K562 (cell line): ENCODE data around the gene CUL9. TPM values are rescaled to one million over a fixed set of nuclear protein-coding genes. Genes with fewer than 3 reads are reported as not detected.
A peak's percentile ranks its signal among the peaks of the same experiment; 100 is the strongest.

ENCODE experiments used
- ATAC-seq: fragments of 200-7000 bp; cut with Tn5 transposase; 3 replicates; pipeline ENCODE4 v1.9.1; 2020; ENCODE audit warnings: moderate library complexity
- BruUV-seq: library from RNA; stranded (reverse); fragments of 400-500 nt; replicated peaks from 2 replicates; lab custom pipeline; 2021; lab: Mats Ljungman, UMichigan
- CTCF ChIA-PET: fragments of 300-600 bp; formaldehyde crosslinking; extraction: SDS; loops from one replicate; lab custom pipeline; 2021; ENCODE audit warnings: low intra/inter-chr PET ratio; lab: Yijun Ruan, JAX
- POLR2A ChIA-PET: fragments of 300-600, 350-650 bp; sonication (Branson Sonifier 250); formaldehyde crosslinking; extraction: SDS; loops from one replicate; lab custom pipeline; 2021; ENCODE audit warnings: antibody characterized with exemption, inconsistent platforms; lab: Yijun Ruan, JAX
- DNase-seq, 4 experiments: peaks; one replicate each; pipeline versions ENCODE4 v3.0.0 to v3.0.0-alpha.2; 2011 to 2018; ENCODE audit warnings: low spot score in 3 of 4, mixed read lengths in 3 of 4; ENCODE audit errors: extremely low read depth in 1 of 4
- FAIRE-seq: peaks from 2 replicates; lab custom pipeline; 2011; peaks lifted over from hg19 to GRCh38; lab: Jason Lieb, UNC
- H2AFZ ChIP-seq: 2 replicates; pipeline ENCODE4 v1.6.0; 2011; ENCODE audit warnings: low read depth, low read length, control low read depth, inconsistent platforms
- H3K27ac ChIP-seq: fragments of 200-600 bp; 3 replicates; pipeline ENCODE4 v1.8.0; 2011; ENCODE audit warnings: low read depth, mild to moderate bottlenecking, control low read depth, inconsistent platforms, low read length, moderate library complexity, mixed read lengths; ENCODE audit errors: extremely low read depth
- H3K27me3 ChIP-seq, 2 experiments: fragments of 300-600 bp in 1 of 2; 2 replicates in 1 of 2; 3 replicates in 1 of 2; pipeline versions ENCODE4 v1.6.0 to v1.8.0; 2011; ENCODE audit warnings: inconsistent platforms in 2 of 2, low read length in 2 of 2, mild to moderate bottlenecking in 1 of 2, mixed read lengths in 1 of 2, moderate library complexity in 1 of 2; ENCODE audit not compliant: control insufficient read depth in 2 of 2, insufficient read depth in 2 of 2
- H3K36me3 ChIP-seq: fragments of 300-600 bp; 3 replicates; pipeline ENCODE4 v1.8.0; 2011; ENCODE audit warnings: mild to moderate bottlenecking, low read length, inconsistent platforms; ENCODE audit not compliant: control insufficient read depth, insufficient read depth
- H3K4me1 ChIP-seq, 2 experiments: fragments of 200-600 bp in 1 of 2; replicated peaks in 1 of 2; 2 replicates in 1 of 2; 3 replicates in 1 of 2; pipeline versions ENCODE4 v1.5.1 to v1.8.0; 2011; ENCODE audit warnings: inconsistent platforms in 2 of 2, low read length in 2 of 2, mild to moderate bottlenecking in 1 of 2, mixed read lengths in 1 of 2, moderate library complexity in 1 of 2; ENCODE audit not compliant: control insufficient read depth in 2 of 2, insufficient read depth in 2 of 2
- H3K4me2 ChIP-seq: 2 replicates; pipeline ENCODE4 v1.6.1; 2011; ENCODE audit warnings: low read length, control low read depth, inconsistent platforms, mixed read lengths; ENCODE audit not compliant: insufficient read depth
- H3K4me3 ChIP-seq: fragments of 200-600 bp; sonication (generic), shearing (Covaris generic); 2 replicates; pipeline ENCODE4 v1.5.1; 2016; ENCODE audit warnings: control low read depth, inconsistent platforms
- H3K79me2 ChIP-seq: fragments of 200-600 bp; 3 replicates; pipeline ENCODE4 v1.8.0; 2011; ENCODE audit warnings: low read length, inconsistent platforms; ENCODE audit not compliant: control insufficient read depth, insufficient read depth
- H3K9ac ChIP-seq, 2 experiments: 2 replicates each; pipeline versions ENCODE4 v1.6.0 to v1.6.1; 2011; ENCODE audit warnings: low read depth in 2 of 2, low read length in 2 of 2, control low read depth in 1 of 2, inconsistent platforms in 1 of 2, mild to moderate bottlenecking in 1 of 2, mixed read lengths in 1 of 2; ENCODE audit not compliant: insufficient read depth in 1 of 2
- H3K9me1 ChIP-seq: one replicate; pipeline ENCODE4 v1.6.0; 2011; ENCODE audit warnings: inconsistent platforms, mild to moderate bottlenecking, low read length, moderate library complexity; ENCODE audit not compliant: control insufficient read depth, insufficient read depth
- H3K9me3 ChIP-seq: replicated peaks from 2 replicates; pipeline ENCODE4 v1.5.1; 2011; ENCODE audit warnings: low read depth, low read length, inconsistent platforms; ENCODE audit not compliant: control insufficient read depth, insufficient read depth
- H4K20me1 ChIP-seq: replicated peaks from 2 replicates; pipeline ENCODE4 v1.6.1; 2011; ENCODE audit warnings: low read length, inconsistent platforms, mixed read lengths; ENCODE audit not compliant: control insufficient read depth, insufficient read depth
- ATF7 ChIP-seq: fragments of 450-650 bp; IDR thresholded peaks from 2 replicates; pipeline ENCODE4 v1.7.1; 2014; ENCODE audit warnings: mild to moderate bottlenecking, moderate library complexity
- FOSL1 ChIP-seq: fragments of 200-800 bp; sonication (Bioruptor generic); conservative IDR thresholded peaks from 2 replicates; pipeline ENCODE4 v1.6.1; 2016; ENCODE audit warnings: missing genetic modification characterization, missing compliant biosample characterization
- IRF2 ChIP-seq: sonication (generic); formaldehyde crosslinking; IDR thresholded peaks from 2 replicates; pipeline ENCODE4 v1.8.1; 2022; ENCODE audit warnings: mild to moderate bottlenecking, missing genetic modification reagents
- JUN ChIP-seq, 2 experiments: sonication (generic) in 1 of 2; formaldehyde crosslinking in 1 of 2; IDR thresholded peaks; 2 replicates each; pipeline versions ENCODE4 v1.6.1 to v1.8.0; 2012 to 2022; ENCODE audit warnings: borderline replicate concordance in 2 of 2, mild to moderate bottlenecking in 2 of 2, improper control_type of control experiment in 1 of 2, low read depth in 1 of 2, low read length in 1 of 2, missing genetic modification reagents in 1 of 2
- JUND ChIP-seq, 2 experiments: IDR thresholded peaks; 2 replicates in 1 of 2; 3 replicates in 1 of 2; pipeline ENCODE4 v1.6.1; 2011; ENCODE audit warnings: borderline replicate concordance in 2 of 2, low read depth in 2 of 2, low read length in 2 of 2, improper control_type of control experiment in 1 of 2, missing biosample characterization in 1 of 2, missing genetic modification characterization in 1 of 2, missing genetic modification reagents in 1 of 2
- KAT7 ChIP-seq: sonication (generic); formaldehyde crosslinking; IDR thresholded peaks from 2 replicates; pipeline ENCODE4 v1.8.0; 2022; ENCODE audit warnings: missing genetic modification reagents, mild to moderate bottlenecking, borderline replicate concordance
- NELFE ChIP-seq: IDR thresholded peaks from 2 replicates; pipeline ENCODE4 v1.6.1; 2011; ENCODE audit warnings: mild to moderate bottlenecking; ENCODE audit not compliant: insufficient read depth, insufficient read length
- NR2C2 ChIP-seq, 2 experiments: fragments of 200-800 bp in 1 of 2; sonication (Bioruptor generic) in 1 of 2; sonication (generic) in 1 of 2; formaldehyde crosslinking in 1 of 2; IDR thresholded peaks; 2 replicates each; pipeline versions ENCODE4 v1.6.1 to v1.8.0; 2016 to 2022; ENCODE audit warnings: mild to moderate bottlenecking in 1 of 2, missing compliant biosample characterization in 1 of 2, missing genetic modification characterization in 1 of 2, missing genetic modification reagents in 1 of 2
- PHF8 ChIP-seq: fragments of 200-600 bp; sonication (generic); IDR thresholded peaks from 2 replicates; pipeline ENCODE4 v1.6.1; 2012; ENCODE audit warnings: mixed run types, mild to moderate bottlenecking, inconsistent platforms, low read length, moderate library complexity, borderline replicate concordance
- PKNOX1 ChIP-seq: fragments of 450-650 bp; IDR thresholded peaks from 2 replicates; pipeline ENCODE4 v1.6.1; 2016
- SUPT5H ChIP-seq: fragments of 450-650 bp; IDR thresholded peaks from 2 replicates; pipeline ENCODE4 v1.6.1; 2016
- TFE3 ChIP-seq: fragments of 450-650 bp; formaldehyde crosslinking; IDR thresholded peaks from 2 replicates; pipeline ENCODE4 v1.4.0; 2020; ENCODE audit warnings: mild to moderate bottlenecking, mixed read lengths
- THRAP3 ChIP-seq: fragments of 450-650 bp; IDR thresholded peaks from 2 replicates; pipeline ENCODE4 v1.6.1; 2016; ENCODE audit warnings: mild to moderate bottlenecking, inconsistent platforms, borderline replicate concordance
- ZEB2 ChIP-seq: fragments of 450-650 bp; IDR thresholded peaks from 2 replicates; pipeline ENCODE4 v1.6.1; 2016
- ZNF551 ChIP-seq: fragments of 250-450 bp; sonication (Bioruptor Pico); IDR thresholded peaks from 2 replicates; pipeline ENCODE4 v1.5.0; 2021; ENCODE audit warnings: mild to moderate bottlenecking, moderate library complexity
- WGBS: fragments of 100-300 bp; shearing (Covaris generic); methylation state at CpG from one replicate; pipeline ENCODE4 v1.1.6; 2016; ENCODE audit warnings: low coverage, mixed read lengths; ENCODE audit not compliant: insufficient coverage; ENCODE audit errors: missing lambda C conversion rate; 5-methylcytosine and 5-hydroxymethylcytosine counted together
- in situ Hi-C: fragments of 300-500 bp; cut with MboI; formaldehyde crosslinking; loops from 4 replicates; pipeline ENCODE4 v1.15.0; 2018; ENCODE audit warnings: inconsistent platforms, mixed read lengths
- intact Hi-C: fragments of 100-400 bp; cut with micrococcal nuclease; formaldehyde crosslinking; loops from 2 replicates; pipeline ENCODE4 v1.14.2; 2022
- polyA plus RNA-seq, 8 experiments: library from polyadenylated mRNA; depleted of rRNA in 4 of 8; stranded (reverse) in 5 of 8; unstranded in 3 of 8; fragments of >200 nt; fragmentation: Nextera tagmentation in 2 of 8; fragmentation: Illumina TruSeq in 1 of 8; extraction: Ambion mirVana in 2 of 8; extraction: Trizol in 1 of 8; gene quantifications; 2 replicates each; pipeline versions ENCODE4 v1.2.1 to v1.2.3, GENCODE V29; 2011 to 2014; ENCODE audit warnings: inconsistent platforms in 1 of 8, missing spikeins in 1 of 8
- total RNA-seq, 7 experiments: library from RNA; depleted of rRNA in 6 of 7; stranded (reverse); fragments of >200 nt in 6 of 7; fragmentation: Illumina TruSeq in 2 of 7; extraction: Trizol in 2 of 7; gene quantifications; 2 replicates each; pipeline versions ENCODE4 v1.2.1 to v1.2.3, GENCODE V29; 2011 to 2021; ENCODE audit warnings: low replicate concordance in 1 of 7

The CUL9 gene
- total and polyA plus RNA-seq, 9 of the 15 experiments (the other 6 are each of a cell fraction or from before 2014, with no cell fraction given), result 0.50 to 20.7 (median 6.6) TPM

- no peak overlapping the region for H2AFZ ChIP-seq
- H3K36me3 ChIP-seq, result peaks cover 46% of the 10 kb centered on the region
- no peaks in the 10 kb centered on the region for H3K9me3 ChIP-seq
- H3K4me1 ChIP-seq, result peaks cover 30 to 45% of the 10 kb centered on the region in 2 experiments
- POLR2A ChIA-PET, result interaction anchor here (0.5 to 5.5 kb wide), 33 partner anchors 8 to 905 kb away, joined by 3 to 40 read pairs (median 4); partner anchors contain the start of genes CUL9, DNPH1, KLC4 and MRPL2
- BruUV-seq, result no TSS peak
- peaks cover 41% of the 10 kb centered on the region for H3K79me2 ChIP-seq
- peaks cover 32% of the 10 kb centered on the region for H4K20me1 ChIP-seq
- H3K9ac ChIP-seq, result peak overlapping the region; percentile 82 to 90; a peak in 3 of 4 replicates
- no peaks in the 10 kb centered on the region for H3K27me3 ChIP-seq
- ATAC-seq (no peak), DNase-seq (peak in 1 of 4 experiments; percentile 31), FAIRE-seq (no peak)
- CTCF ChIA-PET, result interaction anchor here (0.6 kb wide), 1 partner anchor 314 kb away, joined by 3 read pairs; no protein-coding TSS in a partner anchor
- H3K4me3 ChIP-seq, result peak overlapping the region; percentile 83
- WGBS, result 50% methylated on average over 10 of the region's 11 CpGs
- in situ Hi-C loops, result no loop called here
- H3K27ac ChIP-seq, result peak overlapping the region; percentile 27
- intact Hi-C loops, result loop anchor here (5.0 kb wide), 2 partner anchors 74 to 194 kb away; partner anchors contain the start of gene ZNF318
- peaks cover 6% of the 10 kb centered on the region for H3K9me1 ChIP-seq
- H3K4me2 ChIP-seq, result peak overlapping the region; percentile 99
- TF ChIP-seq KAT7 (peak; percentile 21; the same call in 1 of the 2 replicates), THRAP3 (no peak), NELFE (no peak), FOSL1 (tag) (no peak), PKNOX1 (peak; percentile 20; the same call in 1 of the 2 replicates), PHF8 (peak; percentile 13; the same call in 1 of the 2 replicates), SUPT5H (0 out of 2 replicates have a peak, but pooled peaks have one; percentile 34), ZNF551 (CRISPR knock-in tag) (no peak), ATF7 (peak; percentile 74), JUN (IDR thresholded peaks at IDR 0.05; ENCODE audit: borderline replicate concordance, low read depth, low read length) (peak; percentile 40; the same call in 1 of the 2 replicates), JUN (CRISPR knock-in tag; IDR thresholded peaks at IDR 0.05; ENCODE audit: borderline replicate concordance) (no peak), ZEB2 (0 out of 2 replicates have a peak, but pooled peaks have one; percentile 38), TFE3 (CRISPR knock-in tag) (no peak), NR2C2 (CRISPR knock-in tag; IDR thresholded peaks at IDR 0.05) (no peak), NR2C2 (tag; IDR thresholded peaks at IDR 0.05) (no peak), JUND (IDR thresholded peaks at IDR 0.05; ENCODE audit: borderline replicate concordance, low read depth, low read length) (peak; percentile 33; the same call in 1 of the 2 replicates), JUND (tag; IDR thresholded peaks at IDR 0.05; ENCODE audit: borderline replicate concordance, low read depth, low read length) (no peak; the same call in 2 of the 3 replicates), IRF2 (0 out of 2 replicates have a peak, but pooled peaks have one; percentile 69)
Observed at GRCh38 chr6:43173591-43174262, 8.3 kb upstream of the CUL9 start.
